Endothelial cell of umbilical vein (primary cell): ENCODE results near the gene PFDN6. TPM values are rescaled to one million over a fixed set of nuclear protein-coding genes. Genes with fewer than 3 reads are reported as not detected.
A peak's percentile ranks its signal among the peaks of the same experiment; 100 is the strongest.

Experiments used
- BruUV-seq: library from RNA; stranded (reverse); fragments of 400-500 nt; replicated peaks from 2 replicates; lab custom pipeline; 2021; lab: Mats Ljungman, UMichigan
- CTCF ChIA-PET: fragments of 300-600, 350-600 bp; sonication (Branson Sonifier 250); formaldehyde crosslinking; loops from one replicate; lab custom pipeline; 2021; ENCODE audit warnings: antibody characterized with exemption, inconsistent platforms; lab: Charles Lee
- POLR2A ChIA-PET: fragments of 300-600, 350-600 bp; sonication (Branson Sonifier 250); formaldehyde crosslinking; loops from one replicate; lab custom pipeline; 2021; ENCODE audit warnings: antibody characterized with exemption, inconsistent platforms; lab: Charles Lee
- DNase-seq: peaks from one replicate; pipeline ENCODE4 v3.0.0-alpha.2; 2011; ENCODE audit warnings: low read depth, low spot score
- FAIRE-seq: peaks from 2 replicates; lab custom pipeline; 2011; peaks lifted over from hg19 to GRCh38; lab: Jason Lieb, UNC
- H2AFZ ChIP-seq: 2 replicates; pipeline ENCODE4 v1.6.0; 2012; ENCODE audit warnings: low read depth, low read length, control low read depth, inconsistent platforms
- H3K27ac ChIP-seq: 2 replicates; pipeline ENCODE4 v1.5.1; 2011; ENCODE audit warnings: low read depth, mild to moderate bottlenecking, control low read depth, low read length, moderate library complexity; ENCODE audit not compliant: insufficient read depth
- H3K27me3 ChIP-seq, 2 experiments: 2 replicates each; pipeline versions ENCODE4 v1.6.0 to v1.6.1; 2011; ENCODE audit warnings: low read length in 2 of 2, mixed read lengths in 1 of 2; ENCODE audit not compliant: control insufficient read depth in 2 of 2, insufficient read depth in 2 of 2
- H3K36me3 ChIP-seq, 2 experiments: 2 replicates in 1 of 2; 3 replicates in 1 of 2; pipeline ENCODE4 v1.5.1; 2011; ENCODE audit warnings: low read length in 2 of 2, mild to moderate bottlenecking in 1 of 2, moderate library complexity in 1 of 2; ENCODE audit not compliant: control insufficient read depth in 2 of 2, insufficient read depth in 2 of 2; ENCODE audit errors: extremely low read depth in 1 of 2
- H3K4me1 ChIP-seq: 3 replicates; pipeline ENCODE4 v1.5.1; 2011; ENCODE audit warnings: mild to moderate bottlenecking, low read length; ENCODE audit not compliant: control insufficient read depth, insufficient read depth; ENCODE audit errors: extremely low read depth
- H3K4me2 ChIP-seq: 2 replicates; pipeline ENCODE4 v1.6.1; 2011; ENCODE audit warnings: low read length, control low read depth, mixed read lengths; ENCODE audit not compliant: insufficient read depth
- H3K4me3 ChIP-seq, 3 experiments: fragments of 200-600 bp in 1 of 3; sonication (generic), shearing (Covaris generic) in 1 of 3; replicated peaks in 1 of 3; 2 replicates each; pipeline ENCODE4 v1.5.1; 2011 to 2016; ENCODE audit warnings: control low read depth in 3 of 3, low read length in 3 of 3, mild to moderate bottlenecking in 2 of 3, inconsistent platforms in 1 of 3, low read depth in 1 of 3, moderate library complexity in 1 of 3; ENCODE audit not compliant: insufficient read depth in 1 of 3
- H3K79me2 ChIP-seq: 2 replicates; pipeline ENCODE4 v1.6.0; 2012; ENCODE audit warnings: low read length, inconsistent platforms; ENCODE audit not compliant: control insufficient read depth, insufficient read depth
- H3K9ac ChIP-seq: replicated peaks from 2 replicates; pipeline ENCODE3; 2011; ENCODE audit warnings: low read length, control low read depth; ENCODE audit not compliant: insufficient read depth; ENCODE audit errors: extremely low read depth
- H3K9me1 ChIP-seq: replicated peaks from 3 replicates; pipeline ENCODE4 v1.6.0; 2011; ENCODE audit warnings: mild to moderate bottlenecking, low read length; ENCODE audit not compliant: control insufficient read depth, insufficient read depth; ENCODE audit errors: extremely low read depth
- H3K9me3 ChIP-seq: replicated peaks from 2 replicates; pipeline ENCODE4 v1.5.1; 2012; ENCODE audit warnings: low read length, inconsistent platforms; ENCODE audit not compliant: control insufficient read depth, insufficient read depth
- H4K20me1 ChIP-seq: replicated peaks from 2 replicates; pipeline ENCODE3; 2011; ENCODE audit warnings: mild to moderate bottlenecking, low read length; ENCODE audit not compliant: control insufficient read depth, insufficient read depth; ENCODE audit errors: extremely low read depth
- MYC ChIP-seq: IDR thresholded peaks from one replicate; pipeline ENCODE4 v1.6.1; 2011; ENCODE audit warnings: mild to moderate bottlenecking, low read depth, low read length
- dilution Hi-C: fragments of 300-500 bp; cut with MboI; formaldehyde crosslinking; loops from one replicate; pipeline ENCODE4 v1.15.0; 2019; ENCODE audit warnings: low sequenced_read_pairs; ENCODE audit not compliant: extremely low pct_ligation_motif_present
- intact Hi-C: fragments of 100-400 bp; cut with micrococcal nuclease; formaldehyde crosslinking; loops from one replicate; pipeline ENCODE4 v1.10.0; 2022
- polyA plus RNA-seq, 4 experiments: library from polyadenylated mRNA; depleted of rRNA in 3 of 4; stranded (reverse) in 3 of 4; unstranded in 1 of 4; fragments of >200 nt; gene quantifications; 2 replicates each; pipeline versions ENCODE4 v1.2.1 to v1.2.3, GENCODE V29; 2011 to 2012; ENCODE audit warnings: missing spikeins in 1 of 4
- total RNA-seq: library from RNA; stranded (reverse); gene quantifications from 2 replicates; pipeline ENCODE4 v1.2.3, GENCODE V29; 2021
- TF ChIP-seq, protein P1 (sequence below), 2 donors: IDR thresholded peaks; 1 replicate in 1 of 2; 2 replicates in 1 of 2; pipeline ENCODE4 v1.5.1; 2011; ENCODE audit warnings: low read length in 2 of 2, mild to moderate bottlenecking in 2 of 2, moderate library complexity in 2 of 2, control low read depth in 1 of 2, inconsistent platforms in 1 of 2, low read depth in 1 of 2; ENCODE audit not compliant: insufficient read depth in 1 of 2; ENCODE audit errors: extremely low read depth in 1 of 2

Gene PFDN6
- total and polyA plus RNA-seq, 2 donors (not counting 3 experiments of a cell fraction or from before 2014, with no cell fraction given): 31.0 to 63.5 TPM

DNA sequence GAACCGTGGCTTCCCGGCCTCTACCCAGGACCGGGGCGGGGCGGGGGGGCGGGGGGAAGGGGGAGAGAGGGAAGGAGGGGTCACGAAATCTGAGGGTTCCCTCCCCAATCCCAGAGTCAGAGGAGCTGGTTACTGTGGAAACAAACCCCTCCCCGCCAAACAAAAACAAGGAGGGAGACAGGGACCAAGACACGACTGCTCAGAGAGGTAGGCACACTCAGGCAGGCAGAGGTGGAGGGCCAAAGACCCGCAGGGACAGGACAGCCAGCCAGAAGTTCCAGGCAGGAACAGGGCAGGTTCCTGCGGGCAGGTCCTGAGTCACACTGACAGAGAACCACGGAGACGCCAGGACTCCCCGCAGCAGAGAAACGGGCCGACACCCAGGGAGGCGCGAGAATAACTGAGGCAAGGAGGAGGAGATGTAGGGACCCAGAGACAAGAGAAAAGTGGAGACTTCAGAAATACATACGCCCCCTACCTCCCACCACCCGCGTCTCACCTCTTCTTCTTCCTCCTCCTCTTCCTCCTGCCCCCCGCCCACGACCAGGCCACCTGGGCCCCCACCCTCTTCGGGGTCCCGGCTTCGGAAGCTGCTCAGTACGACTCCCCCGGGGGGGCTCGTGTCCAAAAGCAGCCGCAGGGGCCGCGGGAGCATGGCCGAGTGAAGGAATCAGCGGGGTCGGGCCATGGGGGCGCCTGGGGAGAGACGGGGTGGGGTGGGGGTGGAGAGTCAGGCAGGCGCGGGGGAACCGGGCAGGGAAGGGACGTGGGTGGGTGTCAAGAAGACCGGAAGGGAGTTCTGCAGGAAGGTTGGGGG, 8.8 kb downstream of the PFDN6 start:
- BruUV-seq: no TSS peak
- DNase-seq (peak; percentile 55), FAIRE-seq (peak; percentile 76)
- no peak for TF ChIP-seq MYC
- TF ChIP-seq, protein P1, sequence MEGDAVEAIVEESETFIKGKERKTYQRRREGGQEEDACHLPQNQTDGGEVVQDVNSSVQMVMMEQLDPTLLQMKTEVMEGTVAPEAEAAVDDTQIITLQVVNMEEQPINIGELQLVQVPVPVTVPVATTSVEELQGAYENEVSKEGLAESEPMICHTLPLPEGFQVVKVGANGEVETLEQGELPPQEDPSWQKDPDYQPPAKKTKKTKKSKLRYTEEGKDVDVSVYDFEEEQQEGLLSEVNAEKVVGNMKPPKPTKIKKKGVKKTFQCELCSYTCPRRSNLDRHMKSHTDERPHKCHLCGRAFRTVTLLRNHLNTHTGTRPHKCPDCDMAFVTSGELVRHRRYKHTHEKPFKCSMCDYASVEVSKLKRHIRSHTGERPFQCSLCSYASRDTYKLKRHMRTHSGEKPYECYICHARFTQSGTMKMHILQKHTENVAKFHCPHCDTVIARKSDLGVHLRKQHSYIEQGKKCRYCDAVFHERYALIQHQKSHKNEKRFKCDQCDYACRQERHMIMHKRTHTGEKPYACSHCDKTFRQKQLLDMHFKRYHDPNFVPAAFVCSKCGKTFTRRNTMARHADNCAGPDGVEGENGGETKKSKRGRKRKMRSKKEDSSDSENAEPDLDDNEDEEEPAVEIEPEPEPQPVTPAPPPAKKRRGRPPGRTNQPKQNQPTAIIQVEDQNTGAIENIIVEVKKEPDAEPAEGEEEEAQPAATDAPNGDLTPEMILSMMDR (IDR thresholded peaks at IDR 0.05; ENCODE audit: extremely low read depth in 1 of 2, insufficient read depth in 1 of 2, low read depth in 1 of 2, low read length in 2 of 2): peak in 1 of 2 donors; percentile 3
- intact Hi-C loops: no loop called here
- H3K9me1 ChIP-seq: no peaks in the 10 kb centered on the region
- CTCF ChIA-PET: interaction anchor here (1.2 to 3.3 kb wide), 5 partner anchors 9 to 47 kb away, joined by 5 to 39 read pairs (median 14); partner anchors contain the start of genes B3GALT4, PFDN6, WDR46 and ZBTB22
- H2AFZ ChIP-seq: no peak overlapping the region
- H3K36me3 ChIP-seq: peaks cover 2 to 17% of the 10 kb centered on the region in 2 experiments
- dilution Hi-C loops: no loop called here
- H3K4me3 ChIP-seq: peak overlapping the region; percentile 67 to 82 (median 75)
- H4K20me1 ChIP-seq: no peaks in the 10 kb centered on the region
- peak overlapping the region; percentile 73 for H3K27ac ChIP-seq
- peaks cover 13% of the 10 kb centered on the region for H3K4me1 ChIP-seq
- H3K9ac ChIP-seq: peak overlapping the region; percentile 65
- POLR2A ChIA-PET: interaction anchor here (0.6 to 1.7 kb wide), 3 partner anchors 9 to 21 kb away, joined by 5 to 9 read pairs (median 6); partner anchors contain the start of genes B3GALT4, WDR46 and ZBTB22
- H3K9me3 ChIP-seq: no peaks in the 10 kb centered on the region
- peak overlapping the region; percentile 76 for H3K4me2 ChIP-seq
- H3K79me2 ChIP-seq: peaks cover 16% of the 10 kb centered on the region
- no peaks in the 10 kb centered on the region for H3K27me3 ChIP-seq
